Non-pigmented ciliary epithelial cell (primary cell): ENCODE data around the gene STK17A.
A peak's percentile ranks its signal among the peaks of the same experiment; 100 is the strongest.
"Not testable (repeated sequence)": the region's sequence is repeated elsewhere in the genome, so short reads cannot be mapped to it uniquely, and the experiment has no call there.

Experiments
- DNase-seq: peaks from one replicate; pipeline ENCODE4 v3.0.0-alpha.2; 2010; ENCODE audit warnings: low read depth

Gene STK17A

DNA sequence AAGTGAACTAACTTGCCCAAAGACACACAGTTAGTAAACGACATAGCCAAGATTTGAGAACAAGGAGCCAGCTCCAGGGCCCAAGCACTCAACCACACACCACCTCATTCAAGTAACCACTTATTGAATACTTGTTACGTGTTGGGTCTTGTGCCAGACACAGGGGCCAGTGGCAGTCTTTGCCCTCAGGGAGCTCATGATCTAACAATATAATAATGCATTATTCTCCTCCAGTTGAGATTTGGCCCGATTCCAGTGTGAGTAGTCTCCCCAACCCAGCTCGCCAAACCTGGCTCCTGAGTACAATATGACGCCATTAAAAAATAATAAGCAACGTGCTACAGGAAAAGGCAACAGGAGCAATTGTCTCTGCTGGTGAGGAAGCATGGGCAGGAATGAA is 14.4 kb upstream of the STK17A start:
- DNase-seq = no peak

DNA sequence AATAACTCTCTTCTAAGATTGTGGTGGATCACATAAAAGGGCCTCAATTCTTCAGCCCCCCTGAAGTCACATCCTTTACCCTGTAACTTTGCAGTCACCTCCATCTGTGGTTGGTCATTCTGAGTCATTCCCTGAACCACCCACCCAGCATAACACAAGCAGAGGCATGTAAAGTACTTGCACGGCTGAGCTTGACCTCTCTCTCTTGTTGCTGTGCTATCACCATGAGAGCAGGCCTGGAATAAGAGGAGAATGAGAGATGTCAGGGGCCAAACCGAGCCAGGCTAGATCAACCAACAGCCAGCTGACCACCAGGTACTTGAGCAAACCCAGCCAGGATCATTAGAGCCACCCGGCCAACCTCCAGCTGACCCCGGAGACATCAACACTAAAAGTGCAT is 13.5 kb upstream of the STK17A start:
- DNase-seq = peak; percentile 87

DNA sequence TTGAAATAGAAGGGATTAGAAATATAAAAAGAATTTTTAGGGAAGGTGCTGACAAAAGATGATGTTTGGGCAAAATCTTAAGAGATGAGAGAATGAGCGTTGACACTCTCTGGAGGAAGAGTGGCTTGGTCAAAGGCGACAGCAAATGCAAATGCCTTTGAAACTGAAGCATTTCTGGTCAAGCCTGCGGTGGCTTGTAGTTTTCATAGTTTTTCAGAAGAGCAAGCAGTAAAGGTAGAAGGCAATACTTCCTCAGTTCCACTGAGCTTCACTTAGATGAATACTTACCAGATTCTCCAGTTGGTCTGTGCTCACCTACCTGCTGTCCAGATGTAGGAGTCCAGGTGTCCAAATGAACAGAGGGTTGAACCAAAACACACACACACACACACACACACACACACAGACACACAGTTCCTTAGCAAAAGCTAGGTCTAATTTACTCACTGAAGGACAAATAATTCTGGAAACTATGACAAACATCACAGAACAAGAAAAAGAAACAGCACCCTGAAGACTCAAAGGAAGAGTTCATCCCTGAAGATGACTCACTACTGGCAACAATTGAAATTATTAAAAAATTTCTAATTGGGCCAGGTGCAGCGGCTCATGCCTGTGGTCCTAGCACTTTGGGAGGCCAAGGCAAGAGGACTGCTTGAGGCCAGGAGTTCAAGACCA is 12.1 kb upstream of the STK17A start:
- DNase-seq = no peak

DNA sequence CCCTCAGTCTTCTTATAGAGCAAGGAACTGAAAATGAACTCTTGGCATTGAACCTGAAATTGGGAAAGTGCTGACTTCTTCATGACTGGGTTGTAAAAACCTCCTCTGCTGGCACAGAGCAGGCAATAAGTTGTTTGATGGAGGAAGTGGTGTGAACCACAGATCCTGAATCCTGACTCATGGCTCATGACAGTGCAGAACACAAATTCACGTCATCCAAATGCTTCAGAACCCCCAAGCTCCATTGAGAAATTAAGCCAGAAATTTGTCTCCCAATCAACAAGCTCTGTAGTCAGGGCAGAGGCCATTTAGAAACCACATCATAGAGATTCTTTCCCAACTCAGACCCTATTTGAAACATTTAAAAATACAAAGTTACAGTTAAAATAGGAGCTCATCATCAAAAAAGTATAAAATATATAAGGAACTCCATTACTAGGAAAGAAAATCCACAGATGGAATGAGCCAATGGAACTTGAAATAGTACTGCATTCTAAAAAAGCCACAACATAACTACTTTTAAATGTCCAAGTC is 10.3 kb upstream of the STK17A start:
- peak; percentile 100 for DNase-seq

DNA sequence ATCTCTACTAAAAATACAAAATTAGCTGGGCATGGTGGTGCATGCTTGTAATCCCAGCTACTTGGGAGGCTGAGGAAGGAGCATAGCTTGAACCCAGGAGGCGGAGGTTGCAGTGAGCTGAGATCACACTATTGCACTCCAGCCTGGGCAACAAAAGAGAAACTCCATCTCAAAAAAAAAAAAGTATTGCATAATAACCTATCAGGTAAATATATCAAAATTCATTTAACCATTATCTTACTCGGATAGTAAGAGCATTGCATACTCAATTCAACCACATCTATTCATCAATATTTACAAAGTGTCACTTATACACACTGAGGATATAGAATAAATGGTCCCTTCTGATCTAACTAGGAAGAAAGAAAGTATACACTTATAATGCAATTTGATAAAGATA is 9.1 kb upstream of the STK17A start:
- DNase-seq = not testable (repeated sequence)

DNA sequence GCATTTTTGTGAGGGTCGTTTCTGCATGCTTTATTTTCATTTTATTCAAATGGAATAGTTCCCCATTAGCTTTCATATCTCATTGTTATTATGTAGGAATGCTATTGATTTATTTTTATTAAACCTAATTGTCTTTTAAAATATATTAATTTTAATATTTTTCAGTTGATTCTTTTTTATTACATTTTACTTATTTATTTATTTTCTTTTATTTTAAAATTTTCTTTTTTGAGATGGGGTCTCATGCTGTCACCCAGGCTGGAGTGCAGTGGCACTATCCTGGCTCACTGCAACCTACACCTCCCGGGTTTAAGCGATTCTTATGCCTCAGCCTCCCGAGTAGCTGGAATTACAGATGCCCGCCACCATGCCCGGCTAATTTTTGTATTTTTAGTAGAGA is 7.4 kb upstream of the STK17A start:
- DNase-seq = no peak

DNA sequence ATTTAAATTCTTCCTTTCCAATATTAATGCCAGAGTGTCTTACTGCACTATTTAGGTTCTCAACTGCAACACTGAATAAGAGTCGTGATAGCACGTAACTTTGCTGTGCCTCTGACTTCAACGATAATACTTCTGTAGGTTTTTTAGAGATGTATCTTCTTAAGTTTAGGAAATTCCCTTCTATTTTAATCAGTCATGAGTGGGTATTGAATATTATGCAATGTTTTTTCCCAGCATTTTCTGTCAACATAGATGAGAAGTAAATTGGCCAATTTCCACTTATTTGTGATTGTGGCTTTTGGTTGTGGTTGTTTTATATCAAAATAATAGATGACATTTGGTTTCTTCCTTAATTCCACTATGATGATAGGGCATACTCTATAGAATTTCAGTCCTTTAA is 6.7 kb upstream of the STK17A start:
- no peak for DNase-seq

DNA sequence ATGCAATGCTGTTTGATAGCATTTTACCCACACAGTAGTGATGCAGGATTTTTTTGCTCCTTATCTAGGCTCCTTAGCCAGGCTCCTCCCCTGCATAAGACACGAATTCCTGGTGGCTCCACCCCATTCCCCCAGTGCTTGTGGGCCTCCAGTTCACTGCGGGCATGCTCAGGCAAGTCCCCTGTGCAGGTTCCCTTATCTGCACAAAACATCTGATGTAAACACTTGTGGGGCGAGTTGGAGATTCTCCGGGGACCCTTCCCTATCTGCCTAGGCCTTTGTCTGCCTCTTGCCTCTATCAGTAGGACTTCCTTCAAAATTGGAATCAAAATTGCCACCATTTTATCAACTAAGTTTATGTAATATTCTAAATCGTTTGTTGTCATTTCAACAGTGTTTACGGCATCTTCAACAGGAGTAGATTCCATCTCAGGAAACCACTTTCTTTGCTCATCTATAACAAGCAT is 5.4 kb upstream of the STK17A start:
- DNase-seq = no peak

DNA sequence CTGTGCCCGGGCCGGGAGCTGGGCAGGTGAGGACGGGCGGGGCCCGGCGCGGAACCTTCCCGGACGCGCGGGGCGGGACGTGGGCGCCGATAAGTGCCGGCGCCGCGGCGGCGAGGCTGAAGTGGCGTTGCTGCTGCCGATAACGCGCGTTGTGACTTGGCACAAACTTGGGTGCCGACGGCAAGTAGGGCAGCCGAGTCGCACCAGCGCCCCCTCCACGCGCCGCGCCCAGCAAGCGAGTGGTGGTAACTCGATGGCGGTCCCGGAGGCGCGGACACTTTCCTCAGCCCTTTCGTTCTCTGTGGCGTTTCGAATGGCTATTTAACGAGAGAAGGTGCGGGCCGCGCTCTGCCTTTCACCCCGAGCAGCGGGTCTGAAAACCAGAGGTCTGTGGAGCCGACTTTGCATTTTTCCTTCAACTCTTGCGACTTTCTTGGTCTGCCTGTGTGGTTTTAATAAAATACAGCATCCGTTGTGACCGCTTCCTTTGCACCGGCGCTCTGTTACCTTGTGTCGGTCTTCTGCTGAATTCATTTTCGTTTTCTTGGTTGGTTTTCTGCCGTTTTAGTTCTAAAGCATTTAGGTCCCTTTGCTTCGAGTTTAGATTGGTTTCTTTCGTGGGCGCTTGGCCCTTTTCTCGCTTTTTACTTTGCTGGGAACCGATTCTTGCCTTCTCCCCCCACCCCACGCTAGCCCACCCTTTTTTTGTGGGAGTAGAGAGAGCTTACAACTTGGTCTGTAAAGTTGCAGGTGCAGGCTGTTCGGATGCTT is 701 bp downstream of the STK17A start:
- no peak for DNase-seq

DNA sequence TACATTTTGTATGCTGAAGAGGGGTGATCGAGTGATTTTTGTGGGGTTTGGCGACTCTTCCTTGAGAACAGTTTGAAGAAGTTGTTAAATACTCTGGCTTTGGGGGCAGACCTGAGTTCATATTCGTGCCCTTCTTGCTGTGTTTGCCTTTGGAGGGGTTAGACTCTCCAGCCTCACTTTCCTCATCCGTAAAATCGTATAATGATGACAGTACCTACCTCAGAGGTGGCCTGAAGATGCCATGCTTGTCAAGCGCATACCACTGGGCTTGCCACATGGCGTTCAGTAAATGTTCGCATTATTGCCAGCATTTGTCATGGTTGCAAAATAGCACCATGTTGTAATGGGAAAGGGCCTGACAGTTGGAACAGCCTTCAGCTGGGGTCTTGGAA is 1.3 kb downstream of the STK17A start:
- DNase-seq = no peak

DNA sequence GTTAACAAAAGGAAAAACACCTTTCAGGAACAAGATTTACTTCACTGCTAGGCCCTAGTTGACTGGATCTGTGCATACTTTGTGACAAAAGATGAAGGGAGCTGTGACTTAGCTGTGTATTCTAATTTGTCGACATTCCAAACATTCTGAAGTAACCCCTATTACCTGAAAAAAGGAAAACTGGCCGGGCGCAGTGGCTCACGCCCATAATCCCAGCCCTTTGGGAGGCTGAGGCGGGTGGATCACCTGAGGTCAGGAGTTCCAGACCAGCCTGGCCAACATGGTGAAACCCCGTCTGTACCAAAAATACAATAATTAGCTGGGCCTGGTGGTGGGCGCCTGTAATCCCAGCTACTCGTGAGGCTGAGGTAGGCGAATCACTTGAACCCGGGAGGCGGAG is 1.8 kb downstream of the STK17A start:
- not testable (repeated sequence) for DNase-seq

DNA sequence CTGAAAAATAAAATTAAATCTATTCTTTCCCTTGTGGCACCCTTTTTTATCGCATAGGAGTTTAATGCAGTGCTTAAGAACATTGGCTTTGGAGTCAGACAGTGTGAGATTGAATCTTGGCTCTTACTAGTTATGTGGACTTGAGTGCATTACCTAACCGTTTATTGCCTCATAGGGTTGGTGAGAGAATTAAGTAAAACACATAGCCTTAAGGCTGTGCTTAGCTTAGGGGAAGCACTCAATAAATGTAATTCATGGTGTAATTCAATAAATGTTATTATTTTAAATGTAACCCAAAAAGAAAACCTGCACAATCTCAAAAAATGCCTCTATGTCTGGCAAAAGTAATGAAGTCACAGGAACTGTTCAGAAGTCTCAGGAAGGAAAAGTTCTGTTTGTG is 2.7 kb downstream of the STK17A start:
- DNase-seq = no peak

DNA sequence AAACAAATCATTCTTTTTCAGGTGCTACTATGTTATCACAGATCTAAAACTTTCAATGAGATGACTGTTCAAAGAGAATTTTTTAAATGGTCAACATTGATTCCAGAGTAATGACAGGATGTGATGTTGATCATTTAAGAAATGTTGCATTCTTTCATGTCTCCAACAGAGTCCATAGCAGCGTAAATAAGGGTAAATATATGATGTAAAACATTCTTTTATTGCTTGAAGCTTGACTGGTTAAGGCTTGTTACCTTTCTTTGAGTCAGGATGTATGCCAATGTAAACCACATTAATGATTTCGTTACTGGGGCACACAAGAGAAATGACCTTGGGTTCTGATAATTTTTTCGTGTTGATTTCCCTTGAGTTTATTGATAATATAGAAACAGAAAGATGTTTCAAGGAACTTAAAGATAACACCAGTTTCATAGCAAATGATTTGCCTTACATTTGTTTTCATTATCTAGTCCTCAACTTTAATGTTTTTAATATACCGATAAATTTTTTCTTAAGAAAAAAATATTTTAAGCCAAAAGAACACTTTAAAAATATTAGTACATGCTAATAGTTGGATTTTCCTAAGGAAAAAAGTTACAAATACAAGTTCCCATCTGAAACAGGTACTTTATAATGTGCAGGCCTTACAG is 3.5 kb downstream of the STK17A start:
- no peak for DNase-seq

DNA sequence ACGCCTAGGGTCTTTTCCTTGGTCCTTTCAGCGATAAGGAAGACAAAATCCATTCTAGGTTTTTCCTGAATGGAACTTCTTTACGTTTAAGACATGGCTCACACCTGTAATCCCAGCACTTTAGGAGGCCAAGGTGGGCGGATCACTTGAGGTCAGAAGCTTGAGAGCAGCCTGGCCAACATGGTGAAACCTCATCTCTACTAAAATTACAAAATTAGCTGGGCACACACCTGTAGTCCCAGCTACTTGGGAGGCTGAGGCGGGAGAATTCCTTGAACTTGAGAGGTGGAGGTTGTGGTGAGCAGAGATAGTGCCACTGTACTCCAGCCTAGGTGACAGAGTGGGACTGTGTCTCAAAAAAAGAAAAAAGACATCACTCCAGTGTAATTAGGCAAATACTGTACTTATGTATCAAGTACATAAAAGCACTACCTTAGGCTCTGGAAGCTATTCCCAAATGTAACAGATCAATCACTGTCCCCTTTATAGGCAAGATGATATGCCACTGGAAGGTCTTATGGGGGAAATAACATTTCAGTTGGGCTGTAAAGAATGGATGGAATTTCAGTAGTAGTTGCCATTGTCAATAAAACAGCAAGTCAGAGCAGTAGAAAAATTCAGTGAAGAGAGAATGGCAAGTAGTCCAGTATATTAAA is 5.7 kb downstream of the STK17A start:
- DNase-seq = no peak

DNA sequence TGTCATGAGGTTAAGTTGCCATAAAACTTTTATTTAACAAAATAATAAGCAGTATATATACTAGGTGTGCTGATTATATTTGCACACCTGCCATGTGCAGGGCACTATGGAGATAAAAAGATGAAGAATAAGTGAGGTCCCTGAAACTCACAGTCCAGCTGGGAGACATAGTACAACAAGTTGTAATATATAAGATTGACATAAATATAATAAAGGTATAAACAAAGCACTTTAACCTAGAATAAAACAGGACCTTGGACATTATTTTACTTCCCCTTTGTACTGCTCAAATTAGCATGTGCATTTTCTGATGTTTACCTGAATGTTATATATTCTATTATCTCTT is 6.2 kb downstream of the STK17A start:
- DNase-seq = no peak

DNA sequence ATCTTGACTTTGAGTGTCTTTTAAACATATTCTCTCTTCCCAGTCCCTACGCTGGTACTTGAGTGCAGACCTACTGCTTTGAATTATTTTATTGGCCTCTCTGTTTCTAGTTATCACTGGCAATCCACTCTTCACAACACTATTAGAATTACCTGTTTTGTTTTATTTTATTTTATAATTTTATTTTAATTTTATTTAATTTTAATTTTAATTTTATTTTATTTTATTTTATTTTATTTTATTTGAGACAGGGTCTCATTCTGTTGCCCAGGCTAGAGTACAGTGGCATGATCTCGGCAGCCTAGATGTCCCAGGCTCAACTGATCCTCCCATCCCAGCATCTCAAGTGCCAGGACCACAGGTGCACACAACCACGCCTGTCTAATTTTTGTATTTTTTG is 6.8 kb downstream of the STK17A start:
- DNase-seq = no peak

DNA sequence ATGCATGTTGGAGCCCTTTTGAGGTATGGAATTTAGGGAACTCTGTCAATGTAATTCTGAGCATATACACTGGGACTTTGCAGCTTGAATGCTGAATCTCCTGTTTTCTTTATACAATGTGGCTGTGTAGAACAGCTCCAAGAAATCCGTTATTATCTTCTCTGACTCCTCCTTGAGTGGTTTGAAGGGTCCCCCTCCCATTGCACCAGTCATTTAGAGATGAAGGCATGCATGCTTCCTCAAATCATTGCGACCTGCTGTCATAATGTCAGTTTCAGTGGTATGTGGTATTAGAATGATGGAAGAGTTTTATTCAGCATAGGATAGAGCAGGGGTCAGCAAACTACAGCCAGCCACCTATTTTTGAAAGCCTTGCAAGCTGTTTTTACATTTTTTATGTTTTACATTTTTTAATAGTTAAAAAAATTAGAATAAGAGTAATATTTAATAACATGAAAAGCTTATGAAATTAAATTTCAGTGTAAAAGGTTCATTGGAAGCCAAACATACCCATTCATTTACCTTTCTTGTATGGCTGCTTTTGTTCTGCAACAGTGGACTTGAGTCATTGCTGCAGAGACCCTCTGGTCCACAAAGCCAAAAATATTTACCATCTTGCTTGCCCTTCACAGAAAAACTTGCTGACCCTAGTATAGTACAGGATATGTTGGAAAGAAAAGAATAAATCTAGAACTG is 8.1 kb downstream of the STK17A start:
- no peak for DNase-seq

DNA sequence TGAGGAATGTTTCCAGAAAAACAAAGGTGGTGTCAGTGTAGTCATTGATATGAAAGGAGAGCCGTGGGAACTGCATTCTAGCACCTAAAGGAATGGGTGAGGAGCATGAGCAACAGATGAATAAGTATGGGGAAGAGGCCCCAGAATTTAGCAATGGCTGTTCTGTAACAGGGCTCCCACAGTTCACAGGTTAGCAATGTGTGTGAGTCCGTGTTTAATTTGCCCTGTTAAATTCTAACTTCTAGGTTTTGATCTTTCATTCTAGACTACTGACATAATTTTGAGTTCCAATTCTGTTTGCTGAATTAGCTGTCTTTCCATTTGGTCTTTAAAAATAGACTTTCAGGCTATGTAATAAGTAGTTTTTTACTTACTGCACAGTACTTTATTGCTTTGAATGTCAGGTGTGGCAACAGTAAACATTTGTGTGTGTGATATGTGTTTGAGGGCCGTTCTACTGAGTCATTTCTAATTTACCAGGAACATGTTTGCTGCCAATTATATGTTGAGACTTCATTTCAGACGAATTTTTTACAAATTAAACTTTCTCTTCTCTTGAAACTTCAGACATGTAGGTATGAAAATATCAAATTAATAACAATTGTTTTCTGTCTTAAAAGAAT is 8.8 kb downstream of the STK17A start:
- no peak for DNase-seq

DNA sequence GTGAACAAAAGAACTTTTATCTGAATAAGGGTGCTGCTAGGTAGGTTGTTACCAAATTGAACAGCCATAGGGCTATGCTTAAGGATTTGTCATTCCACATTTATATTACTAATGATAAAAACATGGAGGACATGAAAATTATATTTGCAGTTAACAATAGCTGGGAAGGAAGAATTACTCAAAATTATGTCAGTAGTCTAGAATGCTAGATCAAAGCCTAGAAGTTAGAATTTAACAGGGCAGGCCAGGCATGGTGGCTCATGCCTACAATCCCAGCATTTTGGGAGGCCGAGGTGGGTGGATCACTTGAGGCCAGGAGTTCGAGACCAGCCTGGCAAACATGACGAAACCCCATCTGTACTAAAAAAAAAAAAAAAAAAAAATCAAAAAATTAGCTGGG is 9.4 kb downstream of the STK17A start:
- no peak for DNase-seq

DNA sequence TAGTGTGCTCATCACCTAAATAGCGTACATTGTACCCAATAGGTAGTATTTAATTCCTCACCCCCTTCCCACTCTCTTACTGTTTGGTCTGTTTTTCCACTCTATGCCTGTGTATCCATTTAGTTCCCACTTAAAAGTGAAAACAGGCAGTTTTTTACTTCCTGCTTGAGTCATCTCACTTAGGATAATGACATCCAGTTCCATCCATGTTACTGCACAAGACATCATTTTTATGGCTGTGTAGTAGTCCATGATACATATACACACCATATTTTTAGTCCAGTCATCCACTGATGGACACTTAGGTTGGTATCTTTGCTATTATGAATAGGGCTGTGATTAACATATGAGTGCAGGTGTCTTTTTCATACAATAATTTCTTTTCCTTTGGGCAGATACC is 10.1 kb downstream of the STK17A start:
- DNase-seq = no peak

DNA sequence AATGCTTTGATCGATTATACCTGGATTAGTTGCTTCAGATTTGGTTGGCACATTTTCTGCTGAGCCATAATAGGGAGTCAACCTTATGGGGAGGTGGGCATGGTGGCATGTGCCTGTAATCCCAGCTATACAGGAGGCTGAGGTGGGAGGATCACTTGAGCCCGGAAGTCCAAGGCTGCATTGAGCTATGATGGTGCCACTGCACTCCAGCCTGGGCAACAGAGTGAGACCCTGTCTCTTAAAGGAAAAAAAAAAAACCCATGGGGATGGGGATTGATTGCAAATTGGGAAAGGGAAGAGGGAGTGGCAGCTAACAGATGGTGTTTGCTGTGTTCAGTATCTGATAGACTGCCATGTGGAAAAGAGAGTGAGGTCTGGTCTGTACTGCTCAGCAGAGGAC is 11.1 kb downstream of the STK17A start:
- DNase-seq = no peak

DNA sequence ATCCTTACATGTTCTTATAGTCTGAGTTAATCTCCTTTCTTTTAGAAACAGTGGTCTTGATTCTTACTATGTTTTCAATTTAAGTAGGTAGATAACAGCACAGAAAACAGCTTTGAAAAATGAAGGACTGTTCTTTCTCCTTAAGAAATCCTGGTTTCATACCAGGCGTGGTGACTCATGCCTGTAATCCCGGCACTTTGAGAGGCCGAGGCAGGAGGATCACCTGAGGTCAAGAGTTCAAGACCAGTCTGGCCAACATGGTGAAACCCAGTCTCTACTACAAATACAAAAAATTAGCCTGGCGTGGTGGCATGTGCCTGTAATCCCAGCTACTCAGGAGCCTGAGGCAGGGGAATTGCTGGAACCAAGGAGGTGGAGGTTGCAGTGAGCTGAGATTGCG is 13.5 kb downstream of the STK17A start:
- DNase-seq = not testable (repeated sequence)
